Lung (tissue), 12 donors: ENCODE results near the gene GFOD2. TPM values are rescaled to one million over a fixed set of nuclear protein-coding genes. Genes with fewer than 3 reads are reported as not detected.

Source experiments
- ATAC-seq: fragments of 200-7000 bp; cut with Tn5 transposase; one replicate; pipeline ENCODE4 v1.9.1; 2020; ENCODE audit warnings: moderate number of reproducible peaks; ENCODE audit not compliant: insufficient read depth, low FRiP score
- DNase-seq, 3 donors: peaks; one replicate each; pipeline ENCODE4 v3.0.0-alpha.2; 2013 to 2017
- H3K27ac ChIP-seq, 2 donors: one replicate each; pipeline ENCODE4 v1.5.1; 2013; ENCODE audit warnings: mild to moderate bottlenecking in 2 of 2, moderate library complexity in 2 of 2, control low read depth in 1 of 2, inconsistent platforms in 1 of 2, low read depth in 1 of 2, low read length in 1 of 2
- H3K27me3 ChIP-seq, 3 donors: one replicate each; pipeline ENCODE4 v1.5.1; 2013; ENCODE audit warnings: low read length in 2 of 3; ENCODE audit not compliant: control insufficient read depth in 3 of 3, insufficient read depth in 3 of 3
- H3K36me3 ChIP-seq, 4 donors: one replicate each; pipeline ENCODE4 v1.5.1; 2013; ENCODE audit warnings: low read length in 4 of 4, mild to moderate bottlenecking in 1 of 4, moderate library complexity in 1 of 4; ENCODE audit not compliant: control insufficient read depth in 4 of 4, insufficient read depth in 4 of 4
- H3K4me1 ChIP-seq, 5 donors: one replicate each; pipeline ENCODE4 v1.5.1; 2013; ENCODE audit warnings: low read length in 5 of 5, mild to moderate bottlenecking in 2 of 5, moderate library complexity in 1 of 5; ENCODE audit not compliant: control insufficient read depth in 5 of 5, insufficient read depth in 5 of 5
- H3K4me3 ChIP-seq: one replicate; pipeline ENCODE4 v1.5.1; 2013; ENCODE audit warnings: mild to moderate bottlenecking, control low read depth, moderate library complexity
- H3K9ac ChIP-seq, 2 donors: one replicate each; pipeline ENCODE4 v1.5.1; 2013; ENCODE audit warnings: low read length in 2 of 2, control low read depth in 1 of 2; ENCODE audit not compliant: insufficient read depth in 1 of 2
- H3K9me3 ChIP-seq, 4 donors: one replicate each; pipeline ENCODE4 v1.5.1; 2013; ENCODE audit warnings: low read length in 3 of 4, mild to moderate bottlenecking in 1 of 4, moderate library complexity in 1 of 4; ENCODE audit not compliant: control insufficient read depth in 4 of 4, insufficient read depth in 3 of 4
- WGBS, 2 donors: extraction: QIAGEN DNeasy Blood & Tissue Kit; methylation state at CpG; one replicate each; pipeline ENCODE4 v1.1.7; 2013; 5-methylcytosine and 5-hydroxymethylcytosine counted together
- polyA plus RNA-seq, 2 donors: library from polyadenylated mRNA; stranded (reverse); fragments of 200-250 nt; gene quantifications; one replicate each; pipeline ENCODE4 v1.2.1, GENCODE V29; 2013
- total RNA-seq, 2 donors: library from RNA; depleted of rRNA in 1 of 2; stranded (reverse); fragments of >200 nt in 1 of 2; gene quantifications; one replicate each; pipeline ENCODE4 v1.2.1, GENCODE V29; 2014 to 2021
- TF ChIP-seq, protein P1 (sequence below): IDR thresholded peaks from 2 replicates; pipeline ENCODE4 v1.5.1; 2012; ENCODE audit warnings: mild to moderate bottlenecking; ENCODE audit errors: control extremely low read depth, extremely low read depth
- donor health status: control.
- donor health status: control.
- donor health status: Bipolar disorder and iron deficiency.
- donor health status: healthy.
- donor health status: DM: yes; HTN: yes; CAD: no.

The GFOD2 gene
- total and polyA plus RNA-seq, 4 donors, result 10.1 to 26.3 (median 16.1) TPM

GRCh38 chr16:67674851-67675578 lies 44.1 kb downstream of the GFOD2 start:
- H3K9me3 ChIP-seq, result no peaks in the 10 kb centered on the region
- no peak for DNase-seq
- no peak overlapping the region for H3K4me3 ChIP-seq
- H3K9ac ChIP-seq, result no peak overlapping the region
- H3K36me3 ChIP-seq, result peaks cover 0 to 11% (median 1%) of the 10 kb centered on the region in 4 donors
- 95 to 96% methylated on average over 28 of the region's 28 CpGs for WGBS, 2 donors
- TF ChIP-seq, protein P1, sequence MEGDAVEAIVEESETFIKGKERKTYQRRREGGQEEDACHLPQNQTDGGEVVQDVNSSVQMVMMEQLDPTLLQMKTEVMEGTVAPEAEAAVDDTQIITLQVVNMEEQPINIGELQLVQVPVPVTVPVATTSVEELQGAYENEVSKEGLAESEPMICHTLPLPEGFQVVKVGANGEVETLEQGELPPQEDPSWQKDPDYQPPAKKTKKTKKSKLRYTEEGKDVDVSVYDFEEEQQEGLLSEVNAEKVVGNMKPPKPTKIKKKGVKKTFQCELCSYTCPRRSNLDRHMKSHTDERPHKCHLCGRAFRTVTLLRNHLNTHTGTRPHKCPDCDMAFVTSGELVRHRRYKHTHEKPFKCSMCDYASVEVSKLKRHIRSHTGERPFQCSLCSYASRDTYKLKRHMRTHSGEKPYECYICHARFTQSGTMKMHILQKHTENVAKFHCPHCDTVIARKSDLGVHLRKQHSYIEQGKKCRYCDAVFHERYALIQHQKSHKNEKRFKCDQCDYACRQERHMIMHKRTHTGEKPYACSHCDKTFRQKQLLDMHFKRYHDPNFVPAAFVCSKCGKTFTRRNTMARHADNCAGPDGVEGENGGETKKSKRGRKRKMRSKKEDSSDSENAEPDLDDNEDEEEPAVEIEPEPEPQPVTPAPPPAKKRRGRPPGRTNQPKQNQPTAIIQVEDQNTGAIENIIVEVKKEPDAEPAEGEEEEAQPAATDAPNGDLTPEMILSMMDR, result no peak
- H3K4me1 ChIP-seq, result peaks cover 0 to 20% (median 17%) of the 10 kb centered on the region in 5 donors
- H3K27ac ChIP-seq, result peak overlapping the region in 1 of 2 donors; percentile 81
- no peaks in the 10 kb centered on the region for H3K27me3 ChIP-seq
- ATAC-seq, result no peak

GRCh38 chr16:67673712-67674580 lies 45.2 kb downstream of the GFOD2 start:
- ATAC-seq (peak; percentile 64), DNase-seq (peak; percentile 74 to 80 (median 78))
- TF ChIP-seq, protein P1, result no peak
- H3K9me3 ChIP-seq, result no peaks in the 10 kb centered on the region
- H3K27me3 ChIP-seq, result no peaks in the 10 kb centered on the region
- peaks cover 0 to 8% (median 1%) of the 10 kb centered on the region in 4 donors for H3K36me3 ChIP-seq
- WGBS, 2 donors, result 23 to 24% methylated on average over 21 of the region's 21 CpGs
- no peak overlapping the region for H3K9ac ChIP-seq
- H3K4me1 ChIP-seq, result peaks cover 0 to 20% (median 17%) of the 10 kb centered on the region in 5 donors
- no peak overlapping the region for H3K4me3 ChIP-seq
- peak overlapping the region; percentile 29 to 85 for H3K27ac ChIP-seq

- Histone ChIP-seq H3K27me3 (no peaks in the 10 kb centered on the region), H3K9ac (no peak overlapping the region), H3K9me3 (no peaks in the 10 kb centered on the region), H3K36me3 (peaks cover 0 to 8% (median 1%) of the 10 kb centered on the region in 4 donors), H3K4me3 (no peak overlapping the region), H3K4me1 (peaks cover 0 to 24% (median 17%) of the 10 kb centered on the region in 5 donors), H3K27ac (peak overlapping the region; percentile 1 to 85)
- peak; percentile 62 to 68 (median 68) for DNase-seq
- WGBS, 2 donors, result 43 to 44% methylated on average over 13 of the region's 13 CpGs
- ATAC-seq, result peak; percentile 68
- TF ChIP-seq, protein P1, result peak; percentile 58
Measured at GRCh38 chr16:67672739-67673662, 46.1 kb downstream of the GFOD2 start.
